ENCODE measurements around the gene ZSCAN4.

- no peak for TF ChIP-seq RFX5 (IDR thresholded peaks at IDR 0.05)
- TF ChIP-seq MAX (IDR thresholded peaks at IDR 0.05), result no peak
- TF ChIP-seq HOXA7 (CRISPR knock-in tag; IDR thresholded peaks at IDR 0.05), result no peak
- TF ChIP-seq HDAC2 (IDR thresholded peaks at IDR 0.05), result no peak
- TF ChIP-seq CTCF (IDR thresholded peaks at IDR 0.05), result no peak
- TF ChIP-seq CHD4 (IDR thresholded peaks at IDR 0.05; ENCODE audit: borderline replicate concordance), result no peak
- no peak for TF ChIP-seq RAD21 (conservative IDR thresholded peaks at IDR 0.05 in 1 of 2, IDR thresholded peaks at IDR 0.05 in 1 of 2)
- no peak for TF ChIP-seq EP300 (IDR thresholded peaks at IDR 0.05)
- TF ChIP-seq REST (IDR thresholded peaks at IDR 0.05), result no peak
- no peak for TF ChIP-seq POLR2A (IDR thresholded peaks at IDR 0.05; ENCODE audit: low read length)
- no peak for TF ChIP-seq USF2 (IDR thresholded peaks at IDR 0.05)
- no peak for TF ChIP-seq E2F6 (IDR thresholded peaks at IDR 0.05; ENCODE audit: borderline replicate concordance, low read depth)
- TF ChIP-seq MYC (IDR thresholded peaks at IDR 0.05; ENCODE audit: borderline replicate concordance, low read length), result no peak
- no peak for TF ChIP-seq CBX8 (IDR thresholded peaks at IDR 0.05)
These were observed 7.1 kb downstream of the ZSCAN4 start for GRCh38 chr19:57675881-57676280.

Measured in A549 (cell line).